ENCODE measurements around the gene DSCAML1. TPM values are rescaled to one million over a fixed set of nuclear protein-coding genes. Genes with fewer than 3 reads are reported as not detected.

The DSCAML1 gene
- total RNA-seq, 1 donor from 2014 or later, result not detected

DNA sequence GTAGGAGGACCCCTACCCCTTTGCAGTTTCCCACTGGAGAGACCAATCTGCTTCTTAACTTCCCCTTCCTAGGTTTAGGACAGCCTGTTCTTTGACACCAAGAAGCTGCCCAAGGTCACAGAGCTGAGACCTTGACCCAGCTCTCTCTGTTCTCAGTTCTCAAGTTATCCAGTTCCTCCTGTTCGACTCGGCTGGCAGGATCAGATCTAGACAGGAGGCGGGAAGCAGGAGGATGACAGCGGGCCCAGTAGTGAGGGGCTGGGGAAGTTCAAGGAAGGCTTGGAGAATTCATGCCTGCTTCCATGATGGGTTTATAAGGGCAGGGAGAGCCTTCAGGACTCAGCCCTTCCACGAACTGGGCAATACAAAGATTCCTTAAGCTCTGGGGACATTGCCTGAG is 210.6 kb downstream of the DSCAML1 start:
- H3K36me3 ChIP-seq, result no peaks in the 10 kb centered on the region
- DNase-seq (ENCODE audit: low spot score in 2 of 2), result no peak
- intact Hi-C loops (cut with DNase I), result no loop called here
- no peaks in the 10 kb centered on the region for H3K4me1 ChIP-seq
- no peak overlapping the region for H3K27ac ChIP-seq
- H3K4me3 ChIP-seq, result no peak overlapping the region
- H3K9me3 ChIP-seq, result no peaks in the 10 kb centered on the region
- no peaks in the 10 kb centered on the region for H3K27me3 ChIP-seq
- TF ChIP-seq, protein P1, sequence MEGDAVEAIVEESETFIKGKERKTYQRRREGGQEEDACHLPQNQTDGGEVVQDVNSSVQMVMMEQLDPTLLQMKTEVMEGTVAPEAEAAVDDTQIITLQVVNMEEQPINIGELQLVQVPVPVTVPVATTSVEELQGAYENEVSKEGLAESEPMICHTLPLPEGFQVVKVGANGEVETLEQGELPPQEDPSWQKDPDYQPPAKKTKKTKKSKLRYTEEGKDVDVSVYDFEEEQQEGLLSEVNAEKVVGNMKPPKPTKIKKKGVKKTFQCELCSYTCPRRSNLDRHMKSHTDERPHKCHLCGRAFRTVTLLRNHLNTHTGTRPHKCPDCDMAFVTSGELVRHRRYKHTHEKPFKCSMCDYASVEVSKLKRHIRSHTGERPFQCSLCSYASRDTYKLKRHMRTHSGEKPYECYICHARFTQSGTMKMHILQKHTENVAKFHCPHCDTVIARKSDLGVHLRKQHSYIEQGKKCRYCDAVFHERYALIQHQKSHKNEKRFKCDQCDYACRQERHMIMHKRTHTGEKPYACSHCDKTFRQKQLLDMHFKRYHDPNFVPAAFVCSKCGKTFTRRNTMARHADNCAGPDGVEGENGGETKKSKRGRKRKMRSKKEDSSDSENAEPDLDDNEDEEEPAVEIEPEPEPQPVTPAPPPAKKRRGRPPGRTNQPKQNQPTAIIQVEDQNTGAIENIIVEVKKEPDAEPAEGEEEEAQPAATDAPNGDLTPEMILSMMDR (IDR thresholded peaks at IDR 0.05), result no peak

DNA sequence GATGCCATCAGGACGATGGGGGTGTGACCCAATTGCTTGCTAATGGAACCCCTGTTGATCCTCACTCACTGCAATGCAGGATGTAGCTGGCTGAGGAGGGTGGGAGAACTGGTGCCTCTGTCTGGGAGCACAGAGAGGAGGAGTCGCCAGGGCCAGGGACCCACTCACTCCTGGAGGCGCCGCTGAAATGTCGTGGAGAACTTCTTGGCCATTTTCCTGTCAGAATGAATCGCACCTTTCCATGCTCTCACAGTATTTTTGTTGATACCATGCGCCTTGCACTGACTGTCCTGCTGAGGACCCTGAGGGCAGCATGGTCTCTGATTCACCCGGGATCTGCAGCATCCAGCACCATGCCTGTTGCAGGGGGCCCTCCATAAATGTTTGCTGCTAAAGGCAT is 211.4 kb downstream of the DSCAML1 start:
- Histone ChIP-seq H3K9me3 (no peaks in the 10 kb centered on the region), H3K4me1 (no peaks in the 10 kb centered on the region), H3K4me3 (no peak overlapping the region), H3K27me3 (no peaks in the 10 kb centered on the region), H3K27ac (no peak overlapping the region), H3K36me3 (no peaks in the 10 kb centered on the region)
- TF ChIP-seq, protein P1 (IDR thresholded peaks at IDR 0.05), result no peak
- intact Hi-C loops (cut with DNase I), result no loop called here
- DNase-seq (ENCODE audit: low spot score in 2 of 2), result no peak

- H3K4me1 ChIP-seq, result no peaks in the 10 kb centered on the region
- H3K27me3 ChIP-seq, result no peaks in the 10 kb centered on the region
- intact Hi-C loops (cut with DNase I), result no loop called here
- no peaks in the 10 kb centered on the region for H3K9me3 ChIP-seq
- TF ChIP-seq, protein P1 (IDR thresholded peaks at IDR 0.05), result no peak
- no peak overlapping the region for H3K4me3 ChIP-seq
- H3K27ac ChIP-seq, result no peak overlapping the region
- no peaks in the 10 kb centered on the region for H3K36me3 ChIP-seq
- DNase-seq (ENCODE audit: low spot score in 2 of 2), result no peak
Measured at GRCh38 chr11:117584056-117584830, 212.8 kb downstream of the DSCAML1 start.

GRCh38 chr11:117583063-117583801 is 213.8 kb downstream of the DSCAML1 start:
- H3K9me3 ChIP-seq, result no peaks in the 10 kb centered on the region
- no peaks in the 10 kb centered on the region for H3K27me3 ChIP-seq
- TF ChIP-seq, protein P1 (IDR thresholded peaks at IDR 0.05), result no peak
- no peak for DNase-seq (ENCODE audit: low spot score in 2 of 2)
- H3K4me1 ChIP-seq, result no peaks in the 10 kb centered on the region
- H3K4me3 ChIP-seq, result no peak overlapping the region
- intact Hi-C loops (cut with DNase I), result no loop called here
- no peak overlapping the region for H3K27ac ChIP-seq
- H3K36me3 ChIP-seq, result no peaks in the 10 kb centered on the region

DNA sequence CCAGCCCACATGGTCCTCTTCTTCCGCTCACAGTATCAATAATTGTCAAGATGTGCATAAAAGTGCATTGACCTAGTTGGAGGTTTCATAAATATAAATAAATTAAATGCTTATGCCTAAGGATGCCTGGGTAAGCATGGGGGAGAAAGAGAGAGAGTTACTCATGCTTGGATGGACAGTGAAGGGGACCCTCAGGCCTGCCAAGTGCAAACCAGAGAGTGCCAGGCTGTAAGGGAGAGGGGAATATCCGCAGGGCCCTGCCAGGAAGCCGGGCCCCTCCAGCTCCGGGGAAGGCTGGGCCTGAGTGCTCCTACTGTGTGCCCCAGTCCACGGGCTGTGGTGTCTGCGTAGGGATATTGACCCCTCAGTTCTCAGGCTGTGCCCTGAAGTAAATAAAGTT is 214.6 kb downstream of the DSCAML1 start:
- Histone ChIP-seq H3K27me3 (no peaks in the 10 kb centered on the region), H3K4me3 (no peak overlapping the region), H3K9me3 (no peaks in the 10 kb centered on the region), H3K27ac (no peak overlapping the region), H3K36me3 (no peaks in the 10 kb centered on the region), H3K4me1 (no peaks in the 10 kb centered on the region)
- TF ChIP-seq, protein P1 (IDR thresholded peaks at IDR 0.05), result no peak
- intact Hi-C loops (cut with DNase I), result no loop called here
- DNase-seq (ENCODE audit: low spot score in 2 of 2), result no peak

Measured in ascending aorta (tissue), 2 donors.